ENCODE results near the gene PPAN. TPM values are rescaled to one million over a fixed set of nuclear protein-coding genes. Genes with fewer than 3 reads are reported as not detected.

Gene PPAN
- total RNA-seq, 1 experiment from 2014 or later = 183 TPM

GRCh38 chr19:10085641-10086590 lies 20.2 kb upstream of the PPAN start, which contains the start of gene SHFL:
SHFL (plus strand) TSS chr19:10086317; CDS start chr19:10086428, 111 bp downstream.
- H3K4me2 ChIP-seq (ENCODE audit: low read length) = peak within 1 kb of the TSS; percentile 98
- no peaks in the 10 kb centered on the region for H3K27me3 ChIP-seq (ENCODE audit: low read length)
- H3K4me3 ChIP-seq (ENCODE audit: low read length) = peak within 1 kb of the TSS; percentile 95
- peak within 1 kb of the TSS; percentile 72 for H3K9ac ChIP-seq (ENCODE audit: low read length)
- no peaks in the 10 kb centered on the region for H3K9me2 ChIP-seq (replicated peaks; ENCODE audit: low read length)
- no peak within 1 kb of the TSS for H3K27ac ChIP-seq (ENCODE audit: low read length)
- no peaks in the 10 kb centered on the region for H4K20me1 ChIP-seq (ENCODE audit: low read length)
- intact Hi-C loops (cut with micrococcal nuclease) = no loop called here
- no peaks in the 10 kb centered on the region for H3K79me2 ChIP-seq (ENCODE audit: low read length)
- TF ChIP-seq EZH2phosphoT487 (IDR thresholded peaks at IDR 0.05; ENCODE audit: borderline replicate concordance, low read length) (no peak), CTCF (conservative IDR thresholded peaks at IDR 0.05; ENCODE audit: low read depth, low read length) (no peak), EZH2 (IDR thresholded peaks at IDR 0.05; ENCODE audit: low read length, unreplicated experiment) (no peak)
- no peaks in the 10 kb centered on the region for H3K9me3 ChIP-seq (ENCODE audit: low read length)
- ChIA-PET POLR2A (ENCODE audit: unreplicated experiment) (no interaction called here), CTCF (no interaction called here)
- H2AFZ ChIP-seq (ENCODE audit: low read length) = peak within 1 kb of the TSS; percentile 98
- ATAC-seq (peak; percentile 90), DNase-seq (peak; percentile 54)
- BruUV-seq (replicated peaks) = TSS peak; percentile 91
- H3K36me3 ChIP-seq (ENCODE audit: low read depth, low read length) = no peaks in the 10 kb centered on the region
- H3K4me1 ChIP-seq (ENCODE audit: insufficient read depth, low read length) = peaks cover 4% of the 10 kb centered on the region; the same call in 1 of the 2 replicates
- H3F3A ChIP-seq (ENCODE audit: low read length, unreplicated experiment) = no peaks in the 10 kb centered on the region

- Histone ChIP-seq H3F3A (ENCODE audit: low read length, unreplicated experiment) (no peaks in the 10 kb centered on the region), H3K9me3 (ENCODE audit: low read length) (no peaks in the 10 kb centered on the region), H3K4me1 (ENCODE audit: insufficient read depth, low read length) (peaks cover 4% of the 10 kb centered on the region; the same call in 1 of the 2 replicates), H3K36me3 (ENCODE audit: low read depth, low read length) (no peaks in the 10 kb centered on the region), H3K27ac (ENCODE audit: low read length) (no peak overlapping the region), H3K4me2 (ENCODE audit: low read length) (peak overlapping the region; percentile 98), H3K4me3 (ENCODE audit: low read length) (peak overlapping the region; percentile 95), H2AFZ (ENCODE audit: low read length) (peak overlapping the region; percentile 98), H3K9ac (ENCODE audit: low read length) (peak overlapping the region; percentile 72), H3K9me2 (replicated peaks; ENCODE audit: low read length) (no peaks in the 10 kb centered on the region), H3K79me2 (ENCODE audit: low read length) (no peaks in the 10 kb centered on the region), H4K20me1 (ENCODE audit: low read length) (no peaks in the 10 kb centered on the region), H3K27me3 (ENCODE audit: low read length) (no peaks in the 10 kb centered on the region)
- DNase-seq (no peak), ATAC-seq (no peak)
- TF ChIP-seq EZH2phosphoT487 (IDR thresholded peaks at IDR 0.05; ENCODE audit: borderline replicate concordance, low read length) (no peak), EZH2 (IDR thresholded peaks at IDR 0.05; ENCODE audit: low read length, unreplicated experiment) (no peak), CTCF (conservative IDR thresholded peaks at IDR 0.05; ENCODE audit: low read depth, low read length) (no peak)
- CTCF ChIA-PET = no interaction called here
- intact Hi-C loops (cut with micrococcal nuclease) = no loop called here
- no TSS peak for BruUV-seq (replicated peaks)
- POLR2A ChIA-PET (ENCODE audit: unreplicated experiment) = no interaction called here
Observed at GRCh38 chr19:10086591-10087192, 19.5 kb upstream of the PPAN start.
